Measurements from ENCODE around the gene KLF3.

Gene KLF3

GRCh38 chr4:38659346-38659745, 4.7 kb upstream of the KLF3 start:
- no peak for DNase-seq

DNA sequence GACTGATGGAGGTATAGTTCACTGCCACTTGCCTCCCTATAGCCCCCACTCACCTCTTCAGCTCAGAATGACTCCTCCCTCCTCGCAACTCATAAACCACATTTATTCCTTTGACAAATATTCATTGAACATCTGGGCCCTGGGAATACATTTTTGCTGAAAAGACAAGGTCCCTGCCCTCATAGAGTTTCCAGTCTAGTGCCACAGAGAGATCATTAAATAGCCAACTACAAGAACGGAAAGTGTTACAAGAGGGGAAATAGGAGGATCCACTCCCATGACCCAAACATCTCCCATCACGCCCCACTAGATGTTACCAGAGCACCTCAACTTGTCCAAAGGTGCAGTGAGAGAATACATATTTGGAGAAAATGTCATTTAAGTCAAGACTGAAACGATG, 3.2 kb upstream of the KLF3 start:
- no peak for DNase-seq

DNA sequence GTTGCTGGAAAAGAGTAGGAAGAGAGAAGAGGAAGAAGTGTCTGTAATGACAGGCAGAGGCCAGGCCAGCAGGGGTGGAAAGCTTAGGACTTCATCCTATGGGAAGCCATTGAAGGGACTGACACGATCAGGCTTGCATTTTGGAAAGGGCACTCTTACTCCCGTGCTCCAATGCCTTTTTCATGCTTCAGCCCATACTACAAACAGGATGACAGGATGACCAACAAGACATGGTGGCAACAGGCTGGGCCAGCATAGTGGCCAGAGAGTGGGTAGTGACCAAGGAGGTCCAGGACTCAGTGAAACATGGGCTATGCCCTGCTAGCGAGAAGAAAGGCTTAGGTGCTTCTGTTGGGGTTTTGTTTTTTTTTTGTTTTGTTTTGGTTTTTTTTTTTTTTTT, 2.6 kb upstream of the KLF3 start:
- no peak for DNase-seq

DNA sequence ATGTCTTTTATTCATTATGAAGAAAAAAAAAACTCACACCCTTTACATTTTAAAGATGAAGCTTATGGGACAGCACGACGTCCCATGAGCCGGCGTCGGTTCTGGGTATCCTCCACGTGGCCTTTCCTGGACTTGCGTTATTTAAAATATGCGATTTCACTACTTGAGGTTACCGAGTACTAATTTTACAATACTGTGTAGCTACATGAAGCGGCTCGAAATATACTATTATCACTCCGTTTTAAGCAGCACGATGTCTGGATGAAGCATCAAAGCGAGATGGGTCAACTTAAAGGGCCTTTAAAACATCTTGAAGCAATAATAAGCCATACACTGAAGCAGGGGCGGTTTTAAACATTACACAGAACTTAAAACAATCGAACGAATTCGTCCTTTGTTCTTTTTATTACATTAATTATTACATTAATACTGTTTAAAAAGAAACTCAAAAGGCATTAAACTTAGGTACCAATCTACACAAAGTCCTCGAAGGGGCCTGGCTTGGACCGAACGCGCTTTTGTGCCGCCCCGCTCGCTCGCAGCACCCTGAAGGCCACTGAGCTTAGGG, 1.4 kb upstream of the KLF3 start:
- no peak for DNase-seq

DNA sequence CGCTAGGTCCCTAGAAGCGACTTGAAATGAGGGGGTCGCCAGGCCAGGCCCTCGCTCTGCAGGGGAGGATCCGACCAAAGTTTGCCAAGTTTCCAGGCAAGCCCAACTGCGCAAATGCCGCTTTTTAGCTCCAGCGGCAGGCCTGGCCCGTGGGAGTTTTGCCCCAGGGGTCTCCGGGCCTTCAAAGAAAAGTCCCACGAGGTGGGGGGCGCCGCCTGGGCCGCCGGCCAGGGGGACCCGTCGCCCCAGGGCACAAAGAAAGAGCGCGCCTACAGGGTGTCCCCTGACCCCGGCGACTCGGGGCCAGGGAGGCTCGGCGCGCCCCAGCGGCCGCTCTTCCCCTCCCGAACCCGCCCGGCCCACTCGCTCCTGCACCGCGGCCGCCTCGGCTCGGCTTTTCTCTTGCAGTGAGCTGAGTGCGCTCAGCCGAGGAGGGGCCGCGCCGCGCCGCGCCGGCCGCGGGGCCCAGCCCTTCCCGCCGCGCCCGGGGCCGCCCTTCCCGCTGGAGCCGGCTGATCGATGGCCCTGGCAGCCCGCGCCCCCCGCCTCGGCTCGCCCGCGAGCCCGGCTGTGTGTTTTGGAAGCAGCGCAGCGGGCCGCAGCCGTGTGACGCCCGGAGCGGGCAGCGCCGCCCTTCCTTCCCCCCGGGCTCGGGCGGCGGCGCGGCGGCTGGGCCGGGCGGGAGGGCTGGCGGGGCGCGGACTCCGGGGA, 754 bp upstream of the KLF3 start:
- peak; percentile 19 for DNase-seq

GRCh38 chr4:38664706-38665401, 855 bp downstream of the KLF3 start:
- peak; percentile 36 for DNase-seq

- no peak for DNase-seq
Observed at GRCh38 chr4:38665551-38666411, 1.8 kb downstream of the KLF3 start.

GRCh38 chr4:38666766-38667084, 2.7 kb downstream of the KLF3 start:
- no peak for DNase-seq

DNA sequence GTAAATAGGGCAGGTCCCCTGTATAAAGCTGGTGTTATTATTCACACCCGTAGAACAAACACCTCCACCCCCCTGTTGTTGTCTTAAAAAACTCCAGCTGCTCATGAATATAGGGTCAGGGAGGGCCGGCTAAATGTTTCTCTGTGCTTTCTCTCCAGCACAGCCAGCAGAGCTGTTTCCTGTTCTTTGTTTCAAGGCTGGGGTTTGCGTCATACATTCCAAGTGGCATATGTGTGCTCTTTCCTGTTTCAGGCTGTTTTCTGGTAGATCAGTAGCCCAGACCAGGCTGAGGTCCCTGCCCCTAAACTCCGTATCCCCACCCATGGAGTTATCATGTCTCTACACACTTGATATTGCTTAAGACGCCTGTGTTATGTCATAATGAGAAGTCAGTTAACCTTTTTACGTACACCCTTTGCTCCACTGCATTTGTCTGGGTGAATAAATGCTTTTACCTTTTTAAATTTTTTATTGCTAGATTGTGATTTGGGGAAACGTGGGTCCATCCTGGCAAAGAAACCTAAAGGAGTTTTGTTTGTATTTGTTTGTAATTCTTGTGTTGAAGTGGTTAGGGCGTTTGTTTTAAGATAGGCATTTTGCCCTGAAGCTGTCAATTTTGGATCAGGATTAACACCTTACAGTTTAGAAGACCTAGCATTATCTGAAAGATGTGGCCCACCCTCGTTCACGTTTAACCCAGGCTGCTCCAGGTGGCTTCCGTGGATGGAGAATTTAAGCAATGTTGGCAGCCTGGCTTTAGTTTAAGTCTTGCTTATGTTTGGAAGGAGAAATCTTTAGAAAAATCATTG, 3.3 kb downstream of the KLF3 start:
- DNase-seq: peak; percentile 97

GRCh38 chr4:38668203-38668971, 4.4 kb downstream of the KLF3 start:
- DNase-seq: no peak

- DNase-seq: no peak
Observed at GRCh38 chr4:38669208-38669607, 5.2 kb downstream of the KLF3 start.

- DNase-seq: no peak
Observed at GRCh38 chr4:38670109-38670901, 6.3 kb downstream of the KLF3 start.

DNA sequence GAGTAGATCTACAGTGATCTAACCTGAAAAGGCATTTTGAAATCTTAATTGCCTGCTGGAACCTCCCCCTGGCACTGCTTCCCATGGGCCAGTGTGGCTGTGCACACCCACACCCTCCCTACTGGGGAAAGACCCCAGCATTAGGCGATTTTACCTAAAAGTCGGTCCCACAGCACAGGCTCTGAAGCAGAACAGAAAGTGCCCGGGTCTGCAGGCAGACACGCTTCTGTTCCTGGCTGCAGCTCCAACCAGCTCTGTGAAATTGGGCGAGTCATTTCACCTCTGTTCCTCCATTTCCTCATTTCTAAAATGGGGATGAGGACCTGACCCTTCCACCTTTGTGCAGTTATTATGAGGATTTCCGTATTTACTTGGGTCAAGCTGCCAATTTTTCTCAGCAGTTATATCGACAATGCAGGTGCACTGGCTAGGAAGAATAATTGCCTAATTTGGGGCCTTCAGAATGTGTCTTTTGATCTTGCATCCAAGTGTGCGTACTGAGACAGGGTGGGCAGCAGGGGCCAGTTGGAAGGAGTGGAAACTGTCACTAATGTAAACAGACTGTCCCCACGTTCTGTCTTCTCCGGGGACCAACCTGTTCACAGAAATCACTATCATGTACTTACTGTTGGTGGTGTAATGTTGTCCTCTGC, 7.1 kb downstream of the KLF3 start:
- DNase-seq: peak; percentile 57

DNA sequence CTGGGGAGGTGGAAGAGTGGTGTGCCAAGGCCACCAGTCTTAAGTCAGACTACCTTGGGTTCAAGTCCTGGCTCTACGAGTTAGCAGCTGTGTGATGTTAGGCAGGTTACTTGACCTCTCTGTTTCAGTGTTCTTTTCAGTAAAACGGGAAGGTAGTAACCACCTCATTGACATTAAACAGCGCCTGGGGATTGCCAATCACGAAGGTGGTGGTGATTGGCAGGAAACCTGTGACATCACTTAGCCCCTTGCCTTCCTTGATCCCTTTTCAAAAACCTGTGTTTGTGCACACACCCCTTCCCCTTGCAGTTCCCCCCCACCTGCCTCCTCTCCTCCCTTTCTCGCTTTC, 7.6 kb downstream of the KLF3 start:
- DNase-seq: no peak

DNA sequence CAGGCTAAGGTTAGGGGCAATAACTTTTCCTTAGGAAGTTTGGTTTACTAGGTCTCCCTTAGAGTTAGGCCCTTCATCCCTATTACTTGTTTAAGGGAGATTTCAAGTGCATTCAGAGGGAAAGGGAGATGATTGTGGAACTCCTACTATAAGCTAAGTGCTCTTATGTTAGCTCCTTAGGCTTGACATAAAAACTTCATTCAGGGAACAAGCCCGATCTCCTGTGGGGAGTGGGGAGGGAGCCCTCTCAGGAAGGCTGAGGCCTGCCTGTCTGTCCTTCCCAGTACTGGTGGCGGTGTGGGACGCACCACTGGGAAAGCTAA, 8.0 kb downstream of the KLF3 start:
- DNase-seq: no peak

- no peak for DNase-seq
Observed at GRCh38 chr4:38672397-38673129, 8.6 kb downstream of the KLF3 start.

DNA sequence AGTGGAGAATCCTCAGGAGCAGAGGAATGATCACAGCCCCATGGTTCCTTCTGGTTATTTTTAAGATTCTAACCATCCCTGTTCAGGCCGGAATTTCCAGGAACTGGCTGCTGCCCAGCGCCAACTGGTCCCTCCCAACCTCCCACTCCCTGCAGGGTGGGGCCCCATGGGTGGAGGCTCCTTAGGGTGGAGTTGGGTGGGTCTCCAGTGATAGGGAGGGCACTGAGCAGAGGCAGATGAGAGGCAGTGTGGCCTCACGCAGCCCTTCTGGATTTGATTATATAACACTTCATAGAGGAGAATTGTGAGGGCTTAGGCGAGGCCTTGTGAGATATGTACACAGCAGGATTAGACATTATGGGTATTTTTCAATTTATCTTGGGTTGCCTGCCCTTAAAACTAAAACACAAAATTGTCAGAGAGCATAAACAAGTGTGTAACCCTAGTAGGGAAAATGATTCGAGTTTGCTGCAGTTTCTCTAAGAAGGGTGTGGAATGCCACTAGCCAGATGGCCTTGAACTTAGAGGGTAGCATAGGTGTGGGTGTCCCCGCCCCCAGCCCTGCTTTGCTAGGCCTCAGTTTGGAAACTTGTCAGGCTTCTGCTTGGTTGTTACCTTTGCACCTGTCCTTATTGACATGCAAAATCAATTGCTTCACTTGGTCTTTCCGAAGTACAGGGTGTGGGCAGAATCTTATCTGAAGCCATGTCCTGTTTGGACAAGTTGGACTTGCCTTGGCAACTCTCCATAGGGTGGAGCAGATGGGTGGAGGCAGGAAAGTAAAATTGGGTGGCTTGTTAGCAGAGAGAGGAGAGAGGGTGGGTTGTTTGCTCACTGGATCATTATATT, 9.4 kb downstream of the KLF3 start:
- DNase-seq: no peak

DNA sequence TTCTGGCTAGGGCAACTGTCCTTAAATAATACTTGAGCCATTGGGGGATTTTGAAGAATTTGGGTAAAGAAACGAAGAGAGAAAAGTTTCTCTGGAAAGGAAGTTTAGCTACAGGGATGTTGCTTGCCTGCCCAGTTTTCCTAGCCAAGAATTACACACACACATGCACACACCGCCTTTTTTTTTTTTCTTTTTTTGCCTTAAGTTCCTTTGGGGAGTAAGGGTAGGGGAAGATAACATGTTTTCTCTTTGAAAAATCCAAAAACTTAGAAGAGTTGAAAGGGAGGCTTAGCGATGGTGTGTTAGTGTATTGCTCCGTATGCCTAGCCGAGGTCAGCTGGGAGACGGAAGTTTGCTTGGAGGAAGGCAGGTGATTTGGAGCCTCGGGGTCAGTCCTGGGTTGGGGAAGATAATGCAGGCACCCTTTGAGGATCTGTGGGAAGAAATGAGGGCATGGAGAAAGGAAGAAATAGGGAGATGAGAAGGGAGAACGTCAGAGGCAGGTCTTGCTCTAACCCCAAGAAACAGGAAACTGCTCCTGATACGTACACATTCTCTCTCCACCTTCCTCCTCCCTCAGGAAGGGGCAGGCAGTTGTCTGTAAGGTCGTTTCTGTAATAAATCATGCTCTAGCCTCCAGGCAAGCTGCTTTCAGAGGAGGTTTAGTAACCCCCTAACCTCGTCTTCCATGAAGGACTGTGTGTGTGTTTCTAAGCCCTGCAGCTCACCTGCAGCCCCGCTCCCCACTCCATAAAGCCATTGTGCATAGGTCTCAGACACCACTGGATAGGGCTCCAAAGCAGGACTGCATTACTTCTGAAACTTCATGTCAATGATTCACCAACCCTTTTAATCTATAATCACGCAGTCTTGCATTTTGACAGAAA, 10.5 kb downstream of the KLF3 start:
- DNase-seq: no peak
